Aortic smooth muscle cell (primary cell): ENCODE results near the gene CRIP2. TPM values are rescaled to one million over a fixed set of nuclear protein-coding genes. Genes with fewer than 3 reads are reported as not detected.

Experiments
- total RNA-seq: library from RNA; depleted of rRNA; stranded (reverse); fragments of >200 nt; gene quantifications from 2 replicates; pipeline ENCODE4 v1.2.3, GENCODE V29; 2014

CRIP2 gene
- total RNA-seq: 141 and 146 TPM in 2 replicates

GRCh38 chr14:105474483-105475268 lies at the start of gene CRIP2:
Gene CRIP2 (plus strand): TSS chr14:105474821. CDS start chr14:105474863, 42 bp downstream.

GRCh38 chr14:105486163-105486973 lies 11.7 kb downstream of the CRIP2 start, which contains the start of gene CRIP1:
Gene CRIP1 (plus strand): TSS chr14:105486886. CDS start chr14:105487260, 374 bp downstream.

GRCh38 chr14:105490572-105491365 lies 16.1 kb downstream of the CRIP2 start, which contains the start of gene TEDC1:
Gene TEDC1 (plus strand): TSS chr14:105491246. CDS start chr14:105491376, 130 bp downstream.

DNA sequence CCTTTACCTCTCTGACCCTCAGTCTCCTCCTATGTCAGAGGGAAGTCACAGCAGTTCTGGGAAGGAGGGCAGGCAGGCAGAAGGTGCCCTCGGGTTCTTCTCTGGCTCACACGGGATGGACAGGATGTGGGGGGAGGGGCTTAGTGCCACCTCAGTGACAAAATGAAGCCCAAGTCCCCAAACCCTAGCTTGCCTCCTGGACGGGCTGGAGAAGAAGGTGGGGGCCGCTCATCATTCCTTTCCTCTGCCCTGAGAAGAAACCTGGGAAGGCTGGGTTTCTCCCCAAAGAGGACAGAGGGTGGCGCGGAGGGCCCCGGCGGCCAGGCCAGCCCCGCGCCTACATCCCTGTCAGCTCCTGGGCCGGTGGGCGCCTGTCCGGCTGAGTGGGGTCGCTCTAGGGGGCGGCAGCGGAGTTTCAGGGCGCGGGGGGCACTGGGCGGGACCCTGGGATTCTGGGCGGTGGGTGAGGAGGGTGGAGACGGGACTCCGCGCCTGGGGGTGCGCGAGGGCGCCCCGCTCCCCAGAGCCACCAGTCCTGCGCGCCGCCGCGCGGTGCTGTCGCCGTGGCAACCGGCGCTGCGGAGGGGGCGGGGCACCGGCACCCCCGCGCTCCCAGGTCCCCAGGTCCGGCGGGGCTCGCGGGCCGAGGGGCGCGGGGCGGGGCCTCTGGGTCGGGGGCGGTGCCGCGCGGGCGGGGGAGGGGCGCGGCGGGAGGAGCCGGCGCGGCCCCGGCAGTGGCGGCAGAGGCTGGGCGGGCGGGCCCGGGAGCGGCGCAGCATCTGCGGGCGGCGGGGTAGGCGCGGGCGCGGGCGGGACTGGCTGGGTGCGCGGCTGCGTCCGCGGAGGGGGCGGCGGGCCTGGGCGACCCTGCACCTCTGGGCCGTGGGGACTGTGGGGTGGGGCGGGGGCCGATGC lies 51.5 kb downstream of the CRIP2 start, which contains the start of gene TMEM121:
Gene TMEM121 (plus strand): TSS at position 723 of the 915 bp plus-strand sequence. CDS start 2,252 bp downstream, outside the sequence.

Other genes starting within 250 kb of the CRIP2 start
- 37.0 and 44.7 TPM in 2 replicates for gene BTBD6, start 226.3 kb upstream of the CRIP2 start, total RNA-seq
- gene BRF1, start 173.8 kb upstream of the CRIP2 start, total RNA-seq: 32.0 and 41.2 TPM in 2 replicates
- 48.9 and 51.1 TPM in 2 replicates for gene PACS2, start 160.1 kb upstream of the CRIP2 start, total RNA-seq
- 0.13 and 0.37 TPM in 2 replicates for gene TEX22, start 76.3 kb upstream of the CRIP2 start, total RNA-seq
- gene MTA1, start 55.0 kb upstream of the CRIP2 start, total RNA-seq: 24.3 and 31.5 TPM in 2 replicates
- 46.4 and 49.0 TPM in 2 replicates for gene CRIP1, start 12.1 kb downstream of the CRIP2 start, total RNA-seq
- gene TEDC1, start 16.4 kb downstream of the CRIP2 start, total RNA-seq: 5.6 and 11.9 TPM in 2 replicates
- 8.3 and 11.8 TPM in 2 replicates for gene TMEM121, start 51.8 kb downstream of the CRIP2 start, total RNA-seq